Brain microvascular endothelial cell (primary cell): ENCODE measurements around the gene AKNA.

ENCODE experiments used
- DNase-seq: peaks from one replicate; pipeline ENCODE4 v3.0.0-alpha.2; 2020
- H3K27ac ChIP-seq: fragments of 250-450 bp; sonication (Bioruptor Pico); 2 replicates; pipeline ENCODE4 v1.5.1; 2020; ENCODE audit warnings: mild to moderate bottlenecking, moderate library complexity
- H3K27me3 ChIP-seq: fragments of 250-450 bp; sonication (Bioruptor Pico); replicated peaks from 2 replicates; pipeline ENCODE4 v1.5.1; 2020; ENCODE audit warnings: mild to moderate bottlenecking
- H3K36me3 ChIP-seq: fragments of 250-450 bp; sonication (Bioruptor Pico); replicated peaks from 2 replicates; pipeline ENCODE4 v1.5.1; 2020; ENCODE audit warnings: mild to moderate bottlenecking
- H3K4me3 ChIP-seq: 2 replicates; pipeline ENCODE4 v1.5.1; 2011; ENCODE audit warnings: low read depth, mild to moderate bottlenecking, control low read depth, low read length, moderate library complexity
- in situ Hi-C: cut with HindIII; loops from 2 replicates; pipeline ENCODE4 v1.10.0; 2017; ENCODE audit warnings: low sequenced_read_pairs, low pct_ligation_motif_present
- TF ChIP-seq, protein P1 (sequence below): IDR thresholded peaks from 2 replicates; pipeline ENCODE4 v1.5.1; 2011; ENCODE audit warnings: low read depth, mild to moderate bottlenecking, moderate library complexity, low read length, control low read depth, inconsistent platforms; ENCODE audit errors: missing control alignments

Gene AKNA

DNA sequence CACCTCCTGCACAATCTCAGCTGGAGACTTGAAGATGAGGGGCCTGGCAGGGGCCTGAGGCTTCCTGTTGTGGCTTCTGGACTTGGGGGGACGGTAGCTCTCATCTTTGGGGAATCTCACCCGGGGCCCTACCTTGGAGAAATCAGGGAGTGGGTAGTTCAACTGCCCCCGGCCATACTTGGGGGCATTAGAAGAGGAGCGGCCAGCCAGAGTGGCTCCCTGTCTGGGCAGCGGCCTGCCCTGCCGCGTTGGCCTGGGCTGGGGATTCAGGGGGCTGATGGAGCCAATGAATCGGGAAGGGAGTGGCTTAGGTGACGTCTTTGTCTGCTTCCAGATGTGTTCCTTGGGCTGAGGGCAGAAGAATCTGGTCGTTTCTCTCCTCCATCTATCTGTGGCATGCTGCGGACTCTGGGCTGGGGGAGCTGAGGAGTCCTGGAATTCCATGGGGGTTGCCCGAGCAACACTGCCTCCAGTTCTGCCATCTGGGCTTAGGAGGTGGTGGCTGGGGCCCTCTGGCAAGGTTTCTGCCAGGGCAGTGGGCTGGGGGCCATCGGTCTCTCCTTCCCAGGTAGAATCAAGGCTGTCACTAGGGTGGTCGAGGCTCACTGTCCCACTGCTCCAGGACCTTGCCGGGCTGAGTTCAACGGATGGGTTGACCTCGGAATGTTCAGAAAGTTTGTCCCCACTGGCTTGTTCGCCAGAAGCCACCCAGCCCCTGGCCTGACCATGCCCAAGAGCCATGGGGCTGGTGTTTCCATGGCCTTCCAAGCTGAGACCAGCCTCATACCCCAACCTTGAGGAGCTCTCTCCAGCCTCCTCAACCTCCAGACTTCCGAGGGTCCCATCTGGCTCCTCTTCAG lies 11.0 kb downstream of the AKNA start:
- no peak overlapping the region for H3K27ac ChIP-seq
- H3K27me3 ChIP-seq, result no peaks in the 10 kb centered on the region
- no peaks in the 10 kb centered on the region for H3K36me3 ChIP-seq
- DNase-seq, result no peak
- in situ Hi-C loops, result no loop called here
- no peak overlapping the region for H3K4me3 ChIP-seq
- TF ChIP-seq, protein P1, sequence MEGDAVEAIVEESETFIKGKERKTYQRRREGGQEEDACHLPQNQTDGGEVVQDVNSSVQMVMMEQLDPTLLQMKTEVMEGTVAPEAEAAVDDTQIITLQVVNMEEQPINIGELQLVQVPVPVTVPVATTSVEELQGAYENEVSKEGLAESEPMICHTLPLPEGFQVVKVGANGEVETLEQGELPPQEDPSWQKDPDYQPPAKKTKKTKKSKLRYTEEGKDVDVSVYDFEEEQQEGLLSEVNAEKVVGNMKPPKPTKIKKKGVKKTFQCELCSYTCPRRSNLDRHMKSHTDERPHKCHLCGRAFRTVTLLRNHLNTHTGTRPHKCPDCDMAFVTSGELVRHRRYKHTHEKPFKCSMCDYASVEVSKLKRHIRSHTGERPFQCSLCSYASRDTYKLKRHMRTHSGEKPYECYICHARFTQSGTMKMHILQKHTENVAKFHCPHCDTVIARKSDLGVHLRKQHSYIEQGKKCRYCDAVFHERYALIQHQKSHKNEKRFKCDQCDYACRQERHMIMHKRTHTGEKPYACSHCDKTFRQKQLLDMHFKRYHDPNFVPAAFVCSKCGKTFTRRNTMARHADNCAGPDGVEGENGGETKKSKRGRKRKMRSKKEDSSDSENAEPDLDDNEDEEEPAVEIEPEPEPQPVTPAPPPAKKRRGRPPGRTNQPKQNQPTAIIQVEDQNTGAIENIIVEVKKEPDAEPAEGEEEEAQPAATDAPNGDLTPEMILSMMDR, result no peak

- Histone ChIP-seq H3K36me3 (no peaks in the 10 kb centered on the region), H3K27me3 (no peaks in the 10 kb centered on the region), H3K4me3 (no peak overlapping the region), H3K27ac (no peak overlapping the region)
- no peak for DNase-seq
- in situ Hi-C loops, result no loop called here
- TF ChIP-seq, protein P1, result no peak
Observed at GRCh38 chr9:114375386-114376175, 12.2 kb downstream of the AKNA start.

DNA sequence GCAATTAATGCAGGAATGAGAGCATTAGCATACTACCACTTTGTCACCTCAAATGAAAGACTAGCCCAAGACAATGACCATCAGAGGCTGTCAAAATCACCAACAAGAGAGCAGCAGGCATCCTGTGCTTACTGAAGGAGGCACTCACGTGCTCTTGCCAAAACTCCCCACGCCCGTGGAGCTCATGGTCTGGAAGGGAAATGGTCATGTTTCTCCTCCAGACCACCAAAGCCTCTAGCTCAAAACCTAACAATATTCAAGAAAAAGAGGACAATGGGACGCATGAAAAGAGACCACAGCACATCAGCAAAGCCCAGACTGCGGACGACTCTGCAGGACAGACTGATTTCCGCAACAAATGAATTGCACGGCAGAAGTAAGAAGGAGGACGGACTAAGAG lies 12.8 kb downstream of the AKNA start:
- no peak overlapping the region for H3K4me3 ChIP-seq
- DNase-seq, result no peak
- no peaks in the 10 kb centered on the region for H3K36me3 ChIP-seq
- TF ChIP-seq, protein P1, result no peak
- in situ Hi-C loops, result no loop called here
- H3K27me3 ChIP-seq, result no peaks in the 10 kb centered on the region
- H3K27ac ChIP-seq, result no peak overlapping the region

DNA sequence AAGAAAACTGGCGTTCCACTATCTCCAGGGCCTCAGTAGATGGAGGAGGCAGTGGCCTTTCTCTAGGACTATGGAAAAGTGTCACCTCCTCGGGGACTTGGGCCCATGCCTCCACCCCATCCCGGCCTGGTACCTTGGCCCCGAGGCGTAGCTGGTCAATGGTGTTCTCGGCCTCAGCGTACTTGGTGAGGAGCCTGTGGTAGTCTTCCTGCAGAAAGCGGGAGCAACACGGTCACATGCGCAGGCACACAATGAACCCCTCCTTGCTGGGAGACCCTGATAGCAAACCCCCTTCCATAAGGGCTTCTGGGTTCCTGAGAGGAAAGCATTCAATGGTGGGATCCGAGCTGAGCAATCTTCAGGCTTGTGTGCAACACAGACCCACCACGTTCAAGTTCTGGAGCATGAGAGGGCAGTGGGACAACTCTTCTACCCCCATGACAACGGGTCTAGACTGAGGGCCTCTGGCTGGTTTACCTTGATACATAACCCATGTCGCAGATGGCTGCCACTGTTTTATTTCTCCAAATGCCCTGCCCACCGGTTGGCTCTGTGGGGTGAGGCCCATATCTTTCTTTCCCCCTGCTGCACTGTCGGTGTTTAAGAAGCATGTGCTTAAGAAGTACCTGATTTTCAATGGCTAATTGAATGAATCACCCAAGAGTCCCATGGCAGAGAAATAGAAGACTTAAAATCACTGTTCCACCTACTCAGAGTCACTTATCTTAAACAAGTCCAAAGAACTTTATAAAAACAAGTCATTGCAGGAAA lies 13.6 kb downstream of the AKNA start:
- TF ChIP-seq, protein P1, result no peak
- H3K27me3 ChIP-seq, result no peaks in the 10 kb centered on the region
- no peaks in the 10 kb centered on the region for H3K36me3 ChIP-seq
- no peak overlapping the region for H3K27ac ChIP-seq
- DNase-seq, result no peak
- in situ Hi-C loops, result no loop called here
- no peak overlapping the region for H3K4me3 ChIP-seq

DNA sequence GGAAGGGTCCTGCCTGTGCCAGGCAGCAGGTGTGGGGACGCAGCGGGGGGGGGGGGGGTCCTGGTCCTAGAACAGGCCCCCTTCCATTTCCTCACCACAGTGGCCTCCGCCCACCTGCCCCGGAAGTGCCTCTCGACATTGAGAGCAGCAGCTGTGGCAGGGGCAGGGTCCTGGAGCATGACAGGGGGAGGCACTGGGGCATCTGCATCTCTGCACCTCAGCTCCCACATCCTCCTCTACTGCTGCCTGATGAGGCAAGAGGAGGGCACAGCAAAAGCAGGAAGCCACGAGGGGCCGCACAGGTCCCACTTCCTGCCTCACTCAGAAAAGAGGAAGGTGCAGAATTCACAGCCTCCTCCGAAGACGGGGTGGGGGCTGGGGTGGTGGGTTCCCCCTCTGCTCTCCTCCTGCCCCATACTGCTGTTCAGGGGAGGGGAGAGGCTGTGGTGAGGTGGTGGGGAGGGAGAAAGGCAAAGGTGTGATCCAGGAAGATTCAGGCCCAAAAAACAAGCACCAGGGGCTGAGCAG lies 14.8 kb downstream of the AKNA start:
- H3K27ac ChIP-seq, result no peak overlapping the region
- H3K36me3 ChIP-seq, result peaks cover 2% of the 10 kb centered on the region
- no peak overlapping the region for H3K4me3 ChIP-seq
- TF ChIP-seq, protein P1, result no peak
- in situ Hi-C loops, result no loop called here
- no peak for DNase-seq
- no peaks in the 10 kb centered on the region for H3K27me3 ChIP-seq
